ENCODE results near the gene NKX2-8.

The NKX2-8 gene

GRCh38 chr14:36582011-36582873 lies at the start of gene NKX2-8:
TSS of gene NKX2-8 (minus strand) at chr14:36582614. CDS start at chr14:36582389, 225 bp downstream.
- DNase-seq (ENCODE audit: low read depth): no peak

GRCh38 chr14:36627981-36628380 lies 45.6 kb upstream of the NKX2-8 start:
- DNase-seq (ENCODE audit: low read depth): no peak

- DNase-seq (ENCODE audit: low read depth): no peak
Measured at GRCh38 chr14:36626151-36626550, 43.7 kb upstream of the NKX2-8 start.

GRCh38 chr14:36625436-36625835 lies 43.0 kb upstream of the NKX2-8 start:
- DNase-seq (ENCODE audit: low read depth): no peak

- no peak for DNase-seq (ENCODE audit: low read depth)
Measured at GRCh38 chr14:36625014-36625413, 42.6 kb upstream of the NKX2-8 start.

- no peak for DNase-seq (ENCODE audit: low read depth)
Measured at GRCh38 chr14:36619853-36620252, 37.4 kb upstream of the NKX2-8 start.

GRCh38 chr14:36619131-36619530 lies 36.7 kb upstream of the NKX2-8 start:
- no peak for DNase-seq (ENCODE audit: low read depth)

- DNase-seq (ENCODE audit: low read depth): no peak
Measured at GRCh38 chr14:36618641-36619040, 36.2 kb upstream of the NKX2-8 start.

GRCh38 chr14:36617824-36618223 lies 35.4 kb upstream of the NKX2-8 start:
- DNase-seq (ENCODE audit: low read depth): no peak

- no peak for DNase-seq (ENCODE audit: low read depth)
Measured at GRCh38 chr14:36605506-36605857, 23.1 kb upstream of the NKX2-8 start.

GRCh38 chr14:36604757-36605505 lies 22.5 kb upstream of the NKX2-8 start:
- DNase-seq (ENCODE audit: low read depth): peak; percentile 38

GRCh38 chr14:36600431-36600830 lies 18.0 kb upstream of the NKX2-8 start:
- no peak for DNase-seq (ENCODE audit: low read depth)

GRCh38 chr14:36591482-36591881 lies 9.1 kb upstream of the NKX2-8 start:
- DNase-seq (ENCODE audit: low read depth): no peak

- DNase-seq (ENCODE audit: low read depth): no peak
Measured at GRCh38 chr14:36588788-36589187, 6.4 kb upstream of the NKX2-8 start.

GRCh38 chr14:36588119-36588518 lies 5.7 kb upstream of the NKX2-8 start:
- no peak for DNase-seq (ENCODE audit: low read depth)

GRCh38 chr14:36585100-36585499 lies 2.7 kb upstream of the NKX2-8 start:
- no peak for DNase-seq (ENCODE audit: low read depth)

- no peak for DNase-seq (ENCODE audit: low read depth)
Measured at GRCh38 chr14:36583893-36584811, 1.7 kb upstream of the NKX2-8 start.

GRCh38 chr14:36583242-36583892 lies 953 bp upstream of the NKX2-8 start:
- DNase-seq (ENCODE audit: low read depth): no peak

- no peak for DNase-seq (ENCODE audit: low read depth)
Measured at GRCh38 chr14:36582874-36583241, 444 bp upstream of the NKX2-8 start.

- DNase-seq (ENCODE audit: low read depth): no peak
Measured at GRCh38 chr14:36580856-36581831, 1.3 kb downstream of the NKX2-8 start.
